ENCODE results near the gene KCNIP3.

Gene KCNIP3

GRCh38 chr2:95320344-95320712 is 23.2 kb downstream of the KCNIP3 start:
- H3K4me3 ChIP-seq (replicated peaks in 1 of 2; ENCODE audit: low read depth in 2 of 2, low read length in 2 of 2): no peak overlapping the region
- TF ChIP-seq CTCF (IDR thresholded peaks at IDR 0.05; ENCODE audit: low read depth, low read length): no peak
- no peak for DNase-seq (ENCODE audit: low read depth in 2 of 2)

- no peak for DNase-seq (ENCODE audit: low read depth in 2 of 2)
These were observed 24.0 kb downstream of the KCNIP3 start for GRCh38 chr2:95320986-95321767.

GRCh38 chr2:95323347-95324155 is 26.4 kb downstream of the KCNIP3 start:
- H3K4me3 ChIP-seq (replicated peaks in 1 of 2; ENCODE audit: low read depth in 2 of 2, low read length in 2 of 2): no peak overlapping the region
- TF ChIP-seq CTCF (IDR thresholded peaks at IDR 0.05; ENCODE audit: low read depth, low read length): peak; percentile 34
- peak in 1 of 2 donors; percentile 24 for DNase-seq (ENCODE audit: low read depth in 2 of 2)

More at GRCh38 chr2:95320986-95321767, 24.0 kb downstream of the KCNIP3 start:
- TF ChIP-seq CTCF (IDR thresholded peaks at IDR 0.05; ENCODE audit: low read depth, low read length): no peak
- no peak overlapping the region for H3K4me3 ChIP-seq (replicated peaks in 1 of 2; ENCODE audit: low read depth in 2 of 2, low read length in 2 of 2)

GRCh38 chr2:95325026-95325425 is 27.9 kb downstream of the KCNIP3 start:
- no peak overlapping the region for H3K4me3 ChIP-seq (replicated peaks in 1 of 2; ENCODE audit: low read depth in 2 of 2, low read length in 2 of 2)
- TF ChIP-seq CTCF (IDR thresholded peaks at IDR 0.05; ENCODE audit: low read depth, low read length): no peak
- DNase-seq (ENCODE audit: low read depth in 2 of 2): no peak

GRCh38 chr2:95325590-95326432 is 28.7 kb downstream of the KCNIP3 start:
- DNase-seq (ENCODE audit: low read depth in 2 of 2): no peak
- H3K4me3 ChIP-seq (replicated peaks in 1 of 2; ENCODE audit: low read depth in 2 of 2, low read length in 2 of 2): no peak overlapping the region
- TF ChIP-seq CTCF (IDR thresholded peaks at IDR 0.05; ENCODE audit: low read depth, low read length): no peak

GRCh38 chr2:95326433-95327140 is 29.4 kb downstream of the KCNIP3 start:
- H3K4me3 ChIP-seq (replicated peaks in 1 of 2; ENCODE audit: low read depth in 2 of 2, low read length in 2 of 2): no peak overlapping the region
- no peak for DNase-seq (ENCODE audit: low read depth in 2 of 2)
- no peak for TF ChIP-seq CTCF (IDR thresholded peaks at IDR 0.05; ENCODE audit: low read depth, low read length)

Data from cardiac fibroblast (primary cell).